ENCODE measurements around the gene SFTPB. TPM values are rescaled to one million over a fixed set of nuclear protein-coding genes. Genes with fewer than 3 reads are reported as not detected.

The SFTPB gene
- total RNA-seq, 6 experiments from 2014 or later = 0.06 to 1.1 (median 0.79) TPM; not detected in 2

- no peak for DNase-seq
- no peaks in the 10 kb centered on the region for H3K27me3 ChIP-seq
- no peaks in the 10 kb centered on the region for H3K9me3 ChIP-seq
- no peaks in the 10 kb centered on the region for H3K36me3 ChIP-seq
- no peak for ATAC-seq
- TF ChIP-seq POLR2A (IDR thresholded peaks at IDR 0.05) (no peak), CTCF (IDR thresholded peaks at IDR 0.05) (no peak)
- peak overlapping the region in 2 of 3 donors; percentile 10 to 91 for H3K27ac ChIP-seq
- WGBS (ENCODE audit: insufficient coverage, low coverage, low lambda C conversion rate, missing lambda C conversion rate) = 57% methylated on average over 3 of the region's 3 CpGs
- H3K4me3 ChIP-seq = no peak overlapping the region
- intact Hi-C loops (cut with DNase I) = no loop called here
- H3K4me1 ChIP-seq = peaks cover 0 to 49% (median 24%) of the 10 kb centered on the region in 4 donors
These were observed 36.0 kb upstream of the SFTPB start for GRCh38 chr2:85704038-85704437.

GRCh38 chr2:85703329-85703728 is 35.3 kb upstream of the SFTPB start:
- TF ChIP-seq POLR2A (IDR thresholded peaks at IDR 0.05) (no peak), CTCF (IDR thresholded peaks at IDR 0.05) (no peak)
- no peaks in the 10 kb centered on the region for H3K9me3 ChIP-seq
- ATAC-seq (no peak), DNase-seq (no peak)
- H3K4me1 ChIP-seq = peaks cover 0 to 46% (median 20%) of the 10 kb centered on the region in 4 donors
- intact Hi-C loops (cut with DNase I) = no loop called here
- H3K36me3 ChIP-seq = no peaks in the 10 kb centered on the region
- H3K27me3 ChIP-seq = no peaks in the 10 kb centered on the region
- no peak overlapping the region for H3K4me3 ChIP-seq
- H3K27ac ChIP-seq = no peak overlapping the region

- DNase-seq (no peak), ATAC-seq (no peak)
- Histone ChIP-seq H3K4me1 (peaks cover 0 to 41% (median 18%) of the 10 kb centered on the region in 4 donors), H3K27me3 (no peaks in the 10 kb centered on the region), H3K4me3 (no peak overlapping the region), H3K9me3 (no peaks in the 10 kb centered on the region), H3K36me3 (no peaks in the 10 kb centered on the region), H3K27ac (no peak overlapping the region)
- WGBS (ENCODE audit: insufficient coverage, low coverage, low lambda C conversion rate, missing lambda C conversion rate) = 70% methylated on average over 4 of the region's 4 CpGs
- TF ChIP-seq POLR2A (IDR thresholded peaks at IDR 0.05) = no peak
- TF ChIP-seq CTCF (IDR thresholded peaks at IDR 0.05) = no peak
- intact Hi-C loops (cut with DNase I) = no loop called here
These were observed 34.8 kb upstream of the SFTPB start for GRCh38 chr2:85702800-85703199.

DNA sequence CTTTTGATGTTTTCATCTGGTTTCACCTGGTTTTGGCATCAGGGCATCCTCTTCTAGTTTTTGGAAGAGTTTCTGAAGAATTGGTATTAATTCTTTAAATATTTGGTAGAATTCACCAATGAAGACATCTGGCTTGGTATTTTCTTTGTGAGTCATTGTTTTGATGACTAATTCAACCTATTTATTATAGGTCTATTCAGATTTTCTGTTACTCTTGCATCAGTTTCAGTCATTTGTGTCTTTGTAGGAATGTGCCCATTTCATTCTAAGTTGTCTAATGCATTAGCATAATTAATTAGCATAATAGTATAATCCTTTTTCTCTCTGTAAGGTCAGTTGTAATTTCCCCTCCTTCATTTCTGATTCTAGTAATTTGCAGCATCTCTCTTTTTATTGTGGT is 34.2 kb upstream of the SFTPB start:
- Histone ChIP-seq H3K27me3 (no peaks in the 10 kb centered on the region), H3K4me3 (no peak overlapping the region), H3K9me3 (no peaks in the 10 kb centered on the region), H3K4me1 (peaks cover 0 to 35% (median 15%) of the 10 kb centered on the region in 4 donors), H3K36me3 (no peaks in the 10 kb centered on the region), H3K27ac (no peak overlapping the region)
- no peak for TF ChIP-seq POLR2A (IDR thresholded peaks at IDR 0.05)
- no peak for TF ChIP-seq CTCF (IDR thresholded peaks at IDR 0.05)
- intact Hi-C loops (cut with DNase I) = no loop called here
- no peak for DNase-seq
- no peak for ATAC-seq

- Histone ChIP-seq H3K36me3 (no peaks in the 10 kb centered on the region), H3K4me3 (no peak overlapping the region), H3K9me3 (no peaks in the 10 kb centered on the region), H3K27ac (no peak overlapping the region), H3K27me3 (no peaks in the 10 kb centered on the region), H3K4me1 (peaks cover 0 to 7% (median 1%) of the 10 kb centered on the region in 4 donors)
- WGBS (ENCODE audit: insufficient coverage, low coverage, low lambda C conversion rate, missing lambda C conversion rate) = 80% methylated on average over 1 of the region's 1 CpG
- ATAC-seq (no peak), DNase-seq (no peak)
- TF ChIP-seq POLR2A (IDR thresholded peaks at IDR 0.05) = no peak
- no peak for TF ChIP-seq CTCF (IDR thresholded peaks at IDR 0.05)
- intact Hi-C loops (cut with DNase I) = no loop called here
These were observed 31.3 kb upstream of the SFTPB start for GRCh38 chr2:85699325-85699724.
